Spleen (tissue), 11 donors: Measurements from ENCODE around the gene OLFM1. TPM values are rescaled to one million over a fixed set of nuclear protein-coding genes. Genes with fewer than 3 reads are reported as not detected.

Experiments
- DNase-seq: peaks from one replicate; pipeline ENCODE4 v3.0.0-alpha.2; 2020
- H3K27ac ChIP-seq, 8 donors: fragments of 200-600 bp; sonication (generic) in 7 of 8; 1 replicate in 4 of 8; 2 replicates in 4 of 8; pipeline versions ENCODE4 v1.5.0 to v1.8.0; 2016 to 2021; ENCODE audit warnings: inconsistent platforms in 4 of 8, mild to moderate bottlenecking in 4 of 8, moderate library complexity in 1 of 8
- H3K27me3 ChIP-seq, 7 donors: fragments of 200-600 bp; sonication (generic) in 6 of 7; replicated peaks in 1 of 7; 1 replicate in 4 of 7; 2 replicates in 3 of 7; pipeline versions ENCODE4 v1.5.0 to v1.8.0; 2016 to 2021; ENCODE audit warnings: inconsistent platforms in 3 of 7, mild to moderate bottlenecking in 1 of 7
- H3K36me3 ChIP-seq, 6 donors: fragments of 200-600 bp; sonication (generic) in 5 of 6; 1 replicate in 4 of 6; 2 replicates in 2 of 6; pipeline versions ENCODE4 v1.5.0 to v1.8.0; 2016 to 2021; ENCODE audit warnings: inconsistent platforms in 2 of 6
- H3K4me1 ChIP-seq, 6 donors: fragments of 200-600 bp; sonication (generic) in 5 of 6; 1 replicate in 3 of 6; 2 replicates in 3 of 6; pipeline versions ENCODE4 v1.5.0 to v1.8.0; 2016 to 2021; ENCODE audit warnings: inconsistent platforms in 3 of 6
- H3K4me3 ChIP-seq, 8 donors: fragments of 200-600 bp; sonication (generic) in 7 of 8; 1 replicate in 4 of 8; 2 replicates in 4 of 8; pipeline versions ENCODE4 v1.5.0 to v1.8.0; 2016 to 2021; ENCODE audit warnings: inconsistent platforms in 4 of 8, mild to moderate bottlenecking in 4 of 8, moderate library complexity in 2 of 8
- H3K9me3 ChIP-seq, 8 donors: fragments of 200-600 bp; sonication (generic) in 7 of 8; 1 replicate in 4 of 8; 2 replicates in 4 of 8; pipeline versions ENCODE4 v1.5.0 to v1.8.0; 2016 to 2021; ENCODE audit warnings: inconsistent platforms in 4 of 8
- CTCF ChIP-seq, 11 experiments: fragments of 200-600 bp in 7 of 11; fragments of 450-650 bp in 4 of 11; sonication (generic) in 4 of 11; IDR thresholded peaks in 8 of 11; conservative IDR thresholded peaks in 3 of 11; 1 replicate in 7 of 11; 2 replicates in 4 of 11; pipeline versions ENCODE4 v1.4.0 to v1.8.0; 2016 to 2021; ENCODE audit warnings: antibody characterized with exemption in 11 of 11, inconsistent platforms in 4 of 11, mild to moderate bottlenecking in 1 of 11
- POLR2A ChIP-seq, 3 donors: fragments of 450-650 bp; IDR thresholded peaks; one replicate each; pipeline ENCODE4 v1.5.1; 2017; ENCODE audit warnings: antibody characterized with exemption in 3 of 3, mild to moderate bottlenecking in 1 of 3
- POLR2AphosphoS5 ChIP-seq, 3 donors: sonication (generic); formaldehyde crosslinking; IDR thresholded peaks; one replicate each; pipeline ENCODE4 v1.5.1; 2017; ENCODE audit warnings: antibody characterized with exemption in 3 of 3
- WGBS, 5 donors: extraction: QIAGEN DNeasy Blood & Tissue Kit in 3 of 5; methylation state at CpG; one replicate each; pipeline versions ENCODE4 v1.1.5 to v1.1.7; 2013 to 2018; 5-methylcytosine and 5-hydroxymethylcytosine counted together
- intact Hi-C: fragments of 100-400 bp; cut with DNase I; formaldehyde crosslinking; loops from one replicate; pipeline ENCODE4 v1.15.0; 2023; ENCODE audit warnings: low total_unique reads
- polyA plus RNA-seq, 3 donors: library from polyadenylated mRNA; stranded (reverse); fragments of 200-250 nt; gene quantifications; one replicate each; pipeline ENCODE4 v1.2.1, GENCODE V29; 2013
- total RNA-seq, 7 donors: library from RNA; depleted of rRNA in 3 of 7; stranded (reverse); fragments of >200 nt in 3 of 7; fragmentation: NEBNext Ultra II Directional in 4 of 7; extraction: Animal tissue kit (Norgen Biotek cat#: 25700) in 4 of 7; gene quantifications; one replicate each; pipeline versions ENCODE4 v1.1.0 to v1.2.1, GENCODE V29; 2016 to 2021
- donor health status: healthy with polysubstance abuse.
- donor health status: DM: no; HTN: no; CAD: no; lungs with moderate emphysema.
- donor health status: DM: no; HTN: no; CAD: no.
- donor health status: Bipolar disorder and iron deficiency.
- donor health status: healthy.
- donor health status: DM: no; HTN: no; CAD: no.
- donor health status: DM: yes; HTN: yes; CAD: no.

The OLFM1 gene
- total and polyA plus RNA-seq, 10 donors = 5.9 to 109 (median 44.7) TPM

GRCh38 chr9:135056541-135056940 is 30.9 kb upstream of the OLFM1 start:
- Histone ChIP-seq H3K9me3 (no peaks in the 10 kb centered on the region), H3K36me3 (no peaks in the 10 kb centered on the region), H3K4me3 (no peak overlapping the region), H3K27ac (no peak overlapping the region), H3K4me1 (peaks cover 0 to 13% (median 4%) of the 10 kb centered on the region in 6 donors), H3K27me3 (peaks cover 0 to 22% (median 0%) of the 10 kb centered on the region in 7 donors)
- TF ChIP-seq CTCF (IDR thresholded peaks at IDR 0.05 in 8 of 11, conservative IDR thresholded peaks at IDR 0.05 in 3 of 11) (no peak), POLR2AphosphoS5 (IDR thresholded peaks at IDR 0.05) (no peak), POLR2A (IDR thresholded peaks at IDR 0.05) (no peak)
- 76 to 86% (median 80%) methylated on average over 3 of the region's 3 CpGs for WGBS, 5 donors
- intact Hi-C loops = no loop called here
- no peak for DNase-seq

- Histone ChIP-seq H3K27ac (no peak overlapping the region), H3K27me3 (peaks cover 0 to 41% (median 0%) of the 10 kb centered on the region in 7 donors), H3K4me3 (no peak overlapping the region), H3K36me3 (no peaks in the 10 kb centered on the region), H3K4me1 (no peaks in the 10 kb centered on the region), H3K9me3 (peaks cover 0 to 29% (median 20%) of the 10 kb centered on the region in 8 donors)
- intact Hi-C loops = no loop called here
- WGBS, 5 donors = 52 to 66% (median 55%) methylated on average over 4 to 5 of the region's 5 CpGs
- TF ChIP-seq CTCF (IDR thresholded peaks at IDR 0.05 in 8 of 11, conservative IDR thresholded peaks at IDR 0.05 in 3 of 11) (no peak), POLR2A (IDR thresholded peaks at IDR 0.05) (no peak), POLR2AphosphoS5 (IDR thresholded peaks at IDR 0.05) (no peak)
- peak; percentile 31 for DNase-seq
These were observed 26.9 kb upstream of the OLFM1 start for GRCh38 chr9:135060461-135061116.

- peaks cover 0 to 48% (median 0%) of the 10 kb centered on the region in 7 donors for H3K27me3 ChIP-seq
- WGBS, 5 donors = 66 to 78% (median 74%) methylated on average over 11 to 12 of the region's 12 CpGs
These were observed 26.0 kb upstream of the OLFM1 start for GRCh38 chr9:135061441-135061840.

More at GRCh38 chr9:135061441-135061840, 26.0 kb upstream of the OLFM1 start:
- Histone ChIP-seq H3K27ac (no peak overlapping the region), H3K9me3 (peaks cover 0 to 29% (median 20%) of the 10 kb centered on the region in 8 donors), H3K36me3 (no peaks in the 10 kb centered on the region), H3K4me1 (no peaks in the 10 kb centered on the region), H3K4me3 (no peak overlapping the region)
- intact Hi-C loops = no loop called here
- peak; percentile 47 for DNase-seq
- TF ChIP-seq POLR2AphosphoS5 (IDR thresholded peaks at IDR 0.05) (no peak), POLR2A (IDR thresholded peaks at IDR 0.05) (no peak), CTCF (IDR thresholded peaks at IDR 0.05 in 8 of 11, conservative IDR thresholded peaks at IDR 0.05 in 3 of 11) (no peak)
